WTC11 (cell line): ENCODE data around the gene MEGF10. TPM values are rescaled to one million over a fixed set of nuclear protein-coding genes. Genes with fewer than 3 reads are reported as not detected.
A peak's percentile ranks its signal among the peaks of the same experiment; 100 is the strongest.

ENCODE experiments used
- ATAC-seq: fragments of 200-7000 bp; cut with Tn5 transposase; 2 replicates; pipeline ENCODE4 v1.10.0; 2021; ENCODE audit warnings: mild to moderate bottlenecking, moderate library complexity
- CTCF ChIA-PET: fragments of 300-600 bp; sonication (Branson Sonifier 250); formaldehyde crosslinking; loops from one replicate; lab custom pipeline; 2021; ENCODE audit warnings: antibody characterized with exemption; lab: Charles Lee
- POLR2A ChIA-PET: fragments of 350-600 bp; sonication (Branson Sonifier 250); formaldehyde crosslinking; loops from one replicate; lab custom pipeline; 2021; ENCODE audit warnings: antibody characterized with exemption; lab: Charles Lee
- DNase-seq: peaks from one replicate; pipeline ENCODE4 v3.0.0; 2021; ENCODE audit warnings: low spot score
- H3K27ac Mint-ChIP-seq: 2 replicates; pipeline ENCODE4 v1.8.0; 2021; ENCODE audit warnings: mixed read lengths
- H3K27me3 Mint-ChIP-seq: 2 replicates; pipeline ENCODE4 v1.8.0; 2021; ENCODE audit warnings: low read depth, mild to moderate bottlenecking, moderate library complexity, mixed read lengths
- H3K36me3 Mint-ChIP-seq: 2 replicates; pipeline ENCODE4 v1.8.0; 2021; ENCODE audit warnings: mixed read lengths
- H3K4me1 Mint-ChIP-seq: 2 replicates; pipeline ENCODE4 v1.8.0; 2022; ENCODE audit warnings: mixed read lengths
- H3K4me3 Mint-ChIP-seq: 2 replicates; pipeline ENCODE4 v1.8.0; 2021; ENCODE audit warnings: mild to moderate bottlenecking, moderate library complexity, mixed read lengths
- H3K9me3 Mint-ChIP-seq: 2 replicates; pipeline ENCODE4 v1.8.0; 2021; ENCODE audit warnings: mixed read lengths
- CREM ChIP-seq: sonication (generic); formaldehyde crosslinking; IDR thresholded peaks from 2 replicates; pipeline ENCODE4 v1.8.1; 2022; ENCODE audit warnings: mild to moderate bottlenecking, missing genetic modification reagents, moderate library complexity
- FOXJ3 ChIP-seq: sonication (generic); formaldehyde crosslinking; IDR thresholded peaks from 2 replicates; pipeline ENCODE4 v1.9.0; 2021; ENCODE audit warnings: missing genetic modification reagents, mild to moderate bottlenecking, borderline replicate concordance
- FOXP4 ChIP-seq: sonication (generic); formaldehyde crosslinking; IDR thresholded peaks from 2 replicates; pipeline ENCODE4 v1.8.0; 2022; ENCODE audit warnings: mild to moderate bottlenecking, missing genetic modification reagents
- GABPB1 ChIP-seq: sonication (generic); formaldehyde crosslinking; IDR thresholded peaks from 2 replicates; pipeline ENCODE4 v1.8.1; 2023; ENCODE audit warnings: mild to moderate bottlenecking, missing genetic modification reagents
- HMGA2 ChIP-seq: fragments of 250-450 bp; sonication (Bioruptor Pico); IDR thresholded peaks from 2 replicates; pipeline ENCODE4 v1.4.0; 2021; ENCODE audit warnings: mild to moderate bottlenecking, moderate library complexity
- MLX ChIP-seq: sonication (generic); formaldehyde crosslinking; IDR thresholded peaks from 2 replicates; pipeline ENCODE4 v1.8.1; 2023; ENCODE audit warnings: mild to moderate bottlenecking, missing genetic modification reagents, moderate library complexity
- NFATC4 ChIP-seq: fragments of 250-450 bp; sonication (Bioruptor Pico); IDR thresholded peaks from 2 replicates; pipeline ENCODE4 v1.9.0; 2021; ENCODE audit warnings: mild to moderate bottlenecking
- NR3C1 ChIP-seq: sonication (generic); formaldehyde crosslinking; conservative IDR thresholded peaks from 2 replicates; pipeline ENCODE4 v1.8.1; 2023; ENCODE audit warnings: low read depth, mild to moderate bottlenecking, missing genetic modification reagents
- OVOL2 ChIP-seq: fragments of 250-450 bp; sonication (Bioruptor Pico); IDR thresholded peaks from 2 replicates; pipeline ENCODE4 v1.9.0; 2021; ENCODE audit warnings: mild to moderate bottlenecking, borderline replicate concordance
- PRRX2 ChIP-seq: fragments of 250-450 bp; sonication (Bioruptor Pico); IDR thresholded peaks from 2 replicates; pipeline ENCODE4 v1.8.0; 2021; ENCODE audit warnings: mild to moderate bottlenecking
- RORB ChIP-seq: fragments of 250-450 bp; sonication (Bioruptor Pico); IDR thresholded peaks from 2 replicates; pipeline ENCODE4 v1.9.0; 2021; ENCODE audit warnings: mild to moderate bottlenecking
- ZNF532 ChIP-seq: fragments of 250-450 bp; sonication (Bioruptor Pico); IDR thresholded peaks from 2 replicates; pipeline ENCODE4 v1.9.0; 2021; ENCODE audit warnings: mild to moderate bottlenecking, borderline replicate concordance
- ZNF671 ChIP-seq: fragments of 250-450 bp; sonication (Bioruptor Pico); IDR thresholded peaks from 2 replicates; pipeline ENCODE4 v1.8.0; 2021; ENCODE audit warnings: mild to moderate bottlenecking
- ZSCAN18 ChIP-seq: fragments of 250-450 bp; sonication (Bioruptor Pico); IDR thresholded peaks from 2 replicates; pipeline ENCODE4 v2.1.2; 2022; ENCODE audit warnings: mild to moderate bottlenecking, moderate library complexity
- total RNA-seq: library from RNA; stranded (reverse); gene quantifications from 3 replicates; pipeline ENCODE4 v1.2.3, GENCODE V29; 2021
- TF ChIP-seq, protein P1 (sequence below): sonication (generic); formaldehyde crosslinking; IDR thresholded peaks from 2 replicates; pipeline ENCODE4 v1.8.0; 2022; ENCODE audit warnings: mild to moderate bottlenecking, missing genetic modification reagents
- TF ChIP-seq, protein P2 (sequence below): sonication (generic); formaldehyde crosslinking; IDR thresholded peaks from 2 replicates; pipeline ENCODE4 v1.8.1; 2022; ENCODE audit warnings: missing genetic modification reagents, borderline replicate concordance
- TF ChIP-seq, protein P3 (sequence below): fragments of 200-600 bp; IDR thresholded peaks from 2 replicates; pipeline ENCODE4 v1.8.0; 2022; ENCODE audit warnings: antibody characterized with exemption

The MEGF10 gene
- total RNA-seq, 1 experiment from 2014 or later: 24.5 TPM

- ATAC-seq (peak; percentile 38), DNase-seq (no peak)
- CTCF ChIA-PET: interaction anchor here (0.5 to 3.9 kb wide), 45 partner anchors 8 to 1416 kb away, joined by 3 to 25 read pairs (median 4); partner anchors contain the start of gene MEGF10
- H3K4me1 Mint-ChIP-seq: no peaks in the 10 kb centered on the region
- peaks cover 12% of the 10 kb centered on the region for H3K36me3 Mint-ChIP-seq
- H3K4me3 Mint-ChIP-seq: no peak overlapping the region
- H3K27ac Mint-ChIP-seq: no peak overlapping the region
- peaks cover 13% of the 10 kb centered on the region for H3K9me3 Mint-ChIP-seq
- no peak for TF ChIP-seq RORB (CRISPR knock-in tag)
- no peak for TF ChIP-seq MLX (CRISPR knock-in tag)
- no peak for TF ChIP-seq PRRX2
- no peak for TF ChIP-seq ZNF532 (CRISPR knock-in tag)
- TF ChIP-seq, protein P1, sequence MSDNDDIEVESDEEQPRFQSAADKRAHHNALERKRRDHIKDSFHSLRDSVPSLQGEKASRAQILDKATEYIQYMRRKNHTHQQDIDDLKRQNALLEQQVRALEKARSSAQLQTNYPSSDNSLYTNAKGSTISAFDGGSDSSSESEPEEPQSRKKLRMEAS (CRISPR knock-in tag): no peak
- TF ChIP-seq, protein P2, sequence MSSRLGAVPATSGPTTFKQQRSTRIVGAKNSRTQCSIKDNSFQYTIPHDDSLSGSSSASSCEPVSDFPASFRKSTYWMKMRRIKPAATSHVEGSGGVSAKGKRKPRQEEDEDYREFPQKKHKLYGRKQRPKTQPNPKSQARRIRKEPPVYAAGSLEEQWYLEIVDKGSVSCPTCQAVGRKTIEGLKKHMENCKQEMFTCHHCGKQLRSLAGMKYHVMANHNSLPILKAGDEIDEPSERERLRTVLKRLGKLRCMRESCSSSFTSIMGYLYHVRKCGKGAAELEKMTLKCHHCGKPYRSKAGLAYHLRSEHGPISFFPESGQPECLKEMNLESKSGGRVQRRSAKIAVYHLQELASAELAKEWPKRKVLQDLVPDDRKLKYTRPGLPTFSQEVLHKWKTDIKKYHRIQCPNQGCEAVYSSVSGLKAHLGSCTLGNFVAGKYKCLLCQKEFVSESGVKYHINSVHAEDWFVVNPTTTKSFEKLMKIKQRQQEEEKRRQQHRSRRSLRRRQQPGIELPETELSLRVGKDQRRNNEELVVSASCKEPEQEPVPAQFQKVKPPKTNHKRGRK: no peak
- TF ChIP-seq, protein P3, sequence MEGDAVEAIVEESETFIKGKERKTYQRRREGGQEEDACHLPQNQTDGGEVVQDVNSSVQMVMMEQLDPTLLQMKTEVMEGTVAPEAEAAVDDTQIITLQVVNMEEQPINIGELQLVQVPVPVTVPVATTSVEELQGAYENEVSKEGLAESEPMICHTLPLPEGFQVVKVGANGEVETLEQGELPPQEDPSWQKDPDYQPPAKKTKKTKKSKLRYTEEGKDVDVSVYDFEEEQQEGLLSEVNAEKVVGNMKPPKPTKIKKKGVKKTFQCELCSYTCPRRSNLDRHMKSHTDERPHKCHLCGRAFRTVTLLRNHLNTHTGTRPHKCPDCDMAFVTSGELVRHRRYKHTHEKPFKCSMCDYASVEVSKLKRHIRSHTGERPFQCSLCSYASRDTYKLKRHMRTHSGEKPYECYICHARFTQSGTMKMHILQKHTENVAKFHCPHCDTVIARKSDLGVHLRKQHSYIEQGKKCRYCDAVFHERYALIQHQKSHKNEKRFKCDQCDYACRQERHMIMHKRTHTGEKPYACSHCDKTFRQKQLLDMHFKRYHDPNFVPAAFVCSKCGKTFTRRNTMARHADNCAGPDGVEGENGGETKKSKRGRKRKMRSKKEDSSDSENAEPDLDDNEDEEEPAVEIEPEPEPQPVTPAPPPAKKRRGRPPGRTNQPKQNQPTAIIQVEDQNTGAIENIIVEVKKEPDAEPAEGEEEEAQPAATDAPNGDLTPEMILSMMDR: peak; percentile 60
- peaks cover 5% of the 10 kb centered on the region; the same call in 1 of the 2 replicates for H3K27me3 Mint-ChIP-seq
- POLR2A ChIA-PET: no interaction called here
These were observed 202.5 kb downstream of the MEGF10 start for GRCh38 chr5:127492854-127493738.

- TF ChIP-seq GABPB1 (CRISPR knock-in tag) (no peak), ZSCAN18 (no peak), ZNF671 (no peak), RORB (CRISPR knock-in tag) (no peak), NFATC4 (CRISPR knock-in tag) (no peak), NR3C1 (CRISPR knock-in tag) (no peak), HMGA2 (no peak), OVOL2 (CRISPR knock-in tag) (no peak), FOXJ3 (CRISPR knock-in tag) (no peak), CREM (no peak), FOXP4 (no peak)
- TF ChIP-seq, protein P1 (CRISPR knock-in tag): no peak
- TF ChIP-seq, all 79 proteins: peak for 0
- no peak overlapping the region for H3K27ac Mint-ChIP-seq
- H3K4me3 Mint-ChIP-seq: no peak overlapping the region
- H3K9me3 Mint-ChIP-seq: no peaks in the 10 kb centered on the region
- no peak for ATAC-seq
- no peaks in the 10 kb centered on the region for H3K4me1 Mint-ChIP-seq
- no peaks in the 10 kb centered on the region for H3K36me3 Mint-ChIP-seq
- H3K27me3 Mint-ChIP-seq: no peaks in the 10 kb centered on the region
- CTCF ChIA-PET: no interaction called here
- POLR2A ChIA-PET: no interaction called here
- DNase-seq: no peak
These were observed 208.0 kb downstream of the MEGF10 start for GRCh38 chr5:127498548-127498947.
